Stimulated activated CD8-positive, alpha-beta memory T cell treated with anti-CD3 and anti-CD28 coated beads, Interleukin-12 subunit alpha, Interleukin-12 subunit beta, amount 100 ng/mL, for 1 hour (primary cell): ENCODE measurements around the gene GOLGA8G.
"Not testable (repeated sequence)": the region's sequence is repeated elsewhere in the genome, so short reads cannot be mapped to it uniquely, and the experiment has no call there.

Experiments
- DNase-seq: peaks from one replicate; pipeline ENCODE4 v3.0.0-alpha.2; 2020; ENCODE audit warnings: low read depth

GOLGA8G gene, protein sequence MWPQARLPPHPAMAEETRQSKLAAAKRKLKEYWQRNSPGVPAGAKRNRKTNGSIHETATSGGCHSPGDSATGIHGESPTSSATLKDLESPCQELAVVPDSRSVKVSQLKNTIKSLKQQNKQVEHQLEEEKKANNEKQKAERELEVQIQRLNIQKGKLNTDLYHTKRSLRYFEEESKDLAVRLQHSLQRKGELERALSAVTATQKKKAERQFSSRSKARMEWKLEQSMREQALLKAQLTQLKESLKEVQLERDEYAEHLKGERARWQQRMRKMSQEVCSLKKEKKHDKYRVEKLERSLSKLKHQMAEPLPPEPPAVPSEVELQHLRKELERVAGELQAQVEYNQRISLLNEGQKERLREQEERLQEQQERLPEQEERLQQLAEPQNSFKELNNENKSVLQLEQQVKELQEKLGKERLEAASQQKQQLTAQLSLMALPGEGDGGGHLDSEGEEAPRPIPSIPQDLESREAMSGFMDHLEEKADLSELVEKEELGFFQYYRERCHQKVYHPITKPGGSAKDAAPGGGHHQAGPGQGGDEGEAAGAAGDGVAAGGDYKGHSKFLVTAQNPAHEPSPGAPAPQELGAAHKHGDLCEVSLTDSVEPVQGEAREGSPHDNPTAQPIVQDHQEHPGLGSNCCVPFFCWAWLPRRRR

DNA sequence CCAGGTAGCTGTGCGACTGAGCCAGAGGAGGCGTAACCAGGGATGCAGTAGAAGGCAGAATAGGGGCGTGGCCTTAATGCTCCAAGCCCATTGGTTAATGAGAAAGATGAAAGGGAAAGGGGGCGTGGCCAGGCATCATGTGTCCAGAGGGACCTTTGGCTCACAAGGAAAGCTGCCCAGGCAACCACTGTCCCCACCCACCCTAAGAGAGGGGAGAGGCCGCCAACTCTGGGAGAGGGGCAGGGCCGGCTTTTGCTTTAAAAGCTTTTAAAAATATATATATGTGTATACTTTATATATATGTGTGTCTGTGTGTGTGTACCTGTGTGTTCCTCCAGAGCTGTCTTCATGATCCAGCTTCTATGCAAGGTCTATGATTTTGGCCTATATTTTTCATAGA lies at the start of gene GOLGA8G:
Gene GOLGA8G (minus strand): TSS at position 18 of the 400 bp plus-strand sequence. CDS start 62 bp downstream, outside the sequence.
- DNase-seq = not testable (repeated sequence)

DNA sequence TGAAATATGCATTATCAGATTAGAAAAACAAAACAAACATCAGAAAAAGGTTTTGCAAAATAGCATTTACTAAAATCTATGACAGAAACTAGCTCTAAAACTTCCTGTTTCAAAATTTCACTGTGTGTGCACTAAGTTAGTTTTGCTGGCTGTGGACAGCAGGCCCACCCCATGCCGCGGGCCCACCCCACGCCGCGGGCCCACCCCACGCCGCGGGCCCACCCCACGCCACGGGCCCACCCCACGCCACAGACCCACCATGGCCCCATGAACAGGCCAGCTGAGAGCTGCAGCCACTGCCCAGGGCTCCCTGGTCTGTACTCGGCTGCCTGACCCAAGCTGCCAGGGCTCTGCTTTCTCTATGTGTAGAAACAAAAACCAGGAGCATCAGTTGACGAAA lies 40.6 kb upstream of the GOLGA8G start:
- not testable (repeated sequence) for DNase-seq

DNA sequence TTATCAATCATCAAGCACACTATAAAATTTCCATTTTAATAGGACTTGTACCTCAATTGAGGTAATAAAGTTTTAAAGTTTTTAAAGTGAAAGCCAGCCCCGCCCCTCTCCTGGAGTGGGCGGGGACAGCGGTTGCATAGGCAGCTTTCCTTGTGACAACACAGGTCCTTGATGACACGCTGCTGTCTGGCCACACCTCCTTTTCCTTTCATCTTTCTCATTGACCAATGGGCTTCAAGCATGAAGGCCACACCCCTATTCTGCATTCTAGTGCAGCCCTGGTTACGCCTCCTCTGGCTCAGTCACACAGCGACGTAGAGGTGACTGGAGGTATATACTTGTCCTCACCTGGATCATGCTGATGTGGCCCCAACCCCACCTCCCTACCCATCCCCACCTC lies 20.5 kb upstream of the GOLGA8G start, which contains the start of gene GOLGA6L25:
Gene GOLGA6L25 (plus strand): TSS at position 301 of the 400 bp plus-strand sequence. CDS start 61 bp downstream, at position 362.
- not testable (repeated sequence) for DNase-seq

DNA sequence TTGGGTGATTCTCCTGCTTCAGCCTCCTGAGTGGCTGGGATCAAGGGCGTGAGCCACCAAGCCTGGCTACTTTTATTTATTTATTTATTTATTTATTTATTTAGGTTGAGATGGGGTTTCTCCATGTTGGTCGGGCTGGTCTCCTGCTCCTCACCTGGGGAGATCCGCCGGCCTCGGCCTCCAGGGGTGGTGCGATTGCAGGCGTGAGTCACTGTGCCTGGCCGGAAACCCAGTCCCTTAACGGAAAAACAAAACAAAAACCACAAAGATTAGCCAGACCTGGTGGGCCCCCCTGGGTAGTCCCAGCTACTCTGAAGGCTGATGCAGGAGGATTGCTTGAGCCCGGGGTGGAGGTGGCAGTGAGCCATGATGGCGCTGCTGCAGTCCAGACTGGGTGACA lies 17.6 kb downstream of the GOLGA8G start:
- not testable (repeated sequence) for DNase-seq

DNA sequence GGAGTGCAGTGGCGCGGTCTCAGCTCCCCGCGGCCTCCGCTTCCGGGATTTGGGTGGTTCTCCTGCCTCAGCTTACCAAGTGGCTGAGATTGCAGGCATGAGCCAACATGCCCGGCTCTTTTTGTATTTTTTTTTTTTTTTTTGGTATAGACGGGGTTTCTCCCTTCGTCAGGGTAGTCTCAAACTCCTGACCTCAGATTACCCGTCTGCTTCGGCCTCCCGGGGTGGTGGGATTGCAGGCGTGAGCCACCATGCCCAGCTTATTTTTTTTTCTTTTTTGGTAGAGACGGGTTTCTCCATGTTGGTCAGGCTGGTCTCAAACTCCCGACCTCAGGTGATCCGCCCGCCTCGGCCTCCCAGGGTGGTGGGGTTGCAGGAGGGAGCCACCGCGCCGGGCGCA lies 18.6 kb downstream of the GOLGA8G start:
- DNase-seq = not testable (repeated sequence)

DNA sequence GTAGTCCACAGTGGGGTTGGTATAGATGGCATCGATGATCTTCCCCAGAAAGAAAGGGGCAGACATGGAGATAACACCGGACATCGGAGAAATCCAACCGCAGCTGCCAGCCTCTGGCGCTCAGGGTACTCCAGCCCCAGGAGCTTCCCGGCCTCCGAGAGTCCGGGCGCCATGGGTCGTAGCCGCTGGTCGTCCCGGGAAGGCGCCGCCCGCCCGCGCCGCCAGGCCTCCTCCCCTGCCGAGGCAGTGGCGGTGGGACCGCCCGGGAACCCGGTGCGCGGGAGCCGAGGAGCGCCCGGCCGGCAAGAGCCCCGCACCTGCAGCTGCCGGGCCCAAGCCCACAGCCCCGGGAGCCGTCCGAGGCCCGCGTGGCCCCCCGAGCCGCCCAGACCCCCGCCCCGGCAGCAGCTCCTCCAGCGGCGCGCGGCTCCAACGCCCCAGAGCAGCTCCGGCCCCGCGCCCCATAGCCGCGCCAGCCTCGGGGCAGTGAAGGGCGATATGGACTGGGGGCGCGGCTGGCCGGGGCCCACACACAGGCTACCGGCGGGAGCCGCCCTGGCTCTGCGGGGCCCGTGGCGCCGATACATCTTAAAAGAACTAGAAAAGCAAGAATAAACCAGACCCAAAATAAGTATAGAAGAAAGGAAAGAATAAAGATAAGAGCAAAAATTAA lies 24.4 kb downstream of the GOLGA8G start:
- DNase-seq = not testable (repeated sequence)

DNA sequence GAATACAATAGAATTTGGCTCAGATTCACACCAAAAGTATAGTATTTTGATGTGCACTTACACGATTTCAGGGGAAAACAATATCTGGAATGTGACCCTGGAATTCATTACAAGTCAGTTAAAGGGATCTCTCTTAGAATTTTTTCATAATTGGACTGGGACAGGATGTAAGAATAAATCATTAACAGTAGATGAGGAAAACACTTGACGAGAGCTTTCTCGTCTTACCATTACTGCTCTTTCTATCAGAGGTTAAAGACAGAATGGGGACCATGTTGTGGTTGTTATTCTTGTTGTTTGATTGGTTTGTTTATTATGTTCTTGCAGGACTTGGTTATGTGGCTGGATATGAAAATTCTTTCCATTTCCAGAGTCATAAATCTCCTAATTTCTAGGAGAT lies 51.4 kb downstream of the GOLGA8G start:
- not testable (repeated sequence) for DNase-seq
